NB4 (cell line): ENCODE measurements around the gene MBNL1.

Experiments used
- CTCF ChIP-seq: IDR thresholded peaks from one replicate; pipeline ENCODE4 v1.5.1; 2012; ENCODE audit warnings: low read depth, low read length
- MYC ChIP-seq: IDR thresholded peaks from 2 replicates; pipeline ENCODE4 v1.6.1; 2011; ENCODE audit warnings: low read depth, low read length
- POLR2A ChIP-seq: IDR thresholded peaks from 2 replicates; pipeline ENCODE4 v1.6.1; 2011; ENCODE audit warnings: mild to moderate bottlenecking; ENCODE audit not compliant: insufficient read length; ENCODE audit errors: extremely low read depth

- TF ChIP-seq CTCF (no peak), POLR2A (no peak), MYC (no peak)
Measured at GRCh38 chr3:152229692-152230091, 39.0 kb upstream of the MBNL1 start.
